ENCODE results near the gene PKN2. TPM values are rescaled to one million over a fixed set of nuclear protein-coding genes. Genes with fewer than 3 reads are reported as not detected.

The PKN2 gene
- total and polyA plus RNA-seq, 2 of the 8 experiments (the other 6 are each of a cell fraction or from before 2014, with no cell fraction given) = 7.8 to 32.0 TPM

DNA sequence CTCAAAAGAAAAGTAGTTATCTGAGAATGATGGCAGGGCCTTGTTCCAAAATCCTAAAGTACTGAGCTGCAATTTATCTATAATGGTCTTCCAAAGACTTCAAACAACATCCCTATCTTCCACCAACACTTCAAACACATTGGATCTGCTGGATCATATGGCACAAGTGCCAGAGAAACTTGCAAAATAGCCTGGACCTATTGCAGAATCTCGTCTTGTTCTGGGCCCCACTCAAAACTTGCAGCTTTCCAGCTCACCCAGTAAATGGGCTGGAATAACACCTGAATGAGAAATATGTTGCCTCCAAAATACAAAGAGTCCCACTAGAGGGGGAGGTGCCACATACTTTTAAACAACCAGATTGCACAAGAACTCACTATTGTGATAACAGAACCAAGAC is 44.0 kb upstream of the PKN2 start:
- Histone ChIP-seq H4K5ac (ENCODE audit: insufficient read length, low read depth, low read length) (no peak overlapping the region), H4K91ac (replicated peaks; ENCODE audit: insufficient read length, low read length) (no peak overlapping the region), H2BK15ac (ENCODE audit: low read length) (no peak overlapping the region), H3K23me2 (ENCODE audit: low read depth, low read length) (no peaks in the 10 kb centered on the region), H3K4ac (replicated peaks; ENCODE audit: insufficient read length, low read depth, low read length) (no peak overlapping the region), H3K27me3 (replicated peaks in 1 of 4; ENCODE audit: control insufficient read depth in 3 of 4, extremely low read depth in 1 of 4, insufficient read depth in 3 of 4, low read length in 3 of 4) (no peaks in the 10 kb centered on the region), H3K9me3 (ENCODE audit: insufficient read depth in 2 of 2, low read depth in 1 of 2, low read length in 1 of 2) (0 out of 4 replicates have a peak, but pooled peaks cover 0 to 3% of the 10 kb centered on the region in 2 experiments), H2BK20ac (ENCODE audit: low read length) (no peak overlapping the region), H3K4me3 (ENCODE audit: extremely low read depth in 1 of 4, insufficient read depth in 2 of 4, low read depth in 3 of 4, low read length in 4 of 4) (no peak overlapping the region), H4K8ac (ENCODE audit: extremely low read depth, insufficient read depth, low read length) (no peak overlapping the region), H3K23ac (ENCODE audit: insufficient read length) (no peak overlapping the region), H3K36me3 (ENCODE audit: control insufficient read depth in 2 of 4, insufficient read depth in 4 of 4, low read length in 3 of 4) (no peaks in the 10 kb centered on the region), H2BK5ac (ENCODE audit: low read depth, low read length) (no peak overlapping the region), H3K4me2 (ENCODE audit: insufficient read depth in 1 of 2, low read depth in 2 of 2, low read length in 2 of 2) (no peak overlapping the region), H2AFZ (ENCODE audit: low read length) (no peak overlapping the region), H3K79me2 (ENCODE audit: control insufficient read depth in 1 of 2, insufficient read depth in 2 of 2, low read length in 2 of 2) (no peaks in the 10 kb centered on the region), H3K56ac (replicated peaks; ENCODE audit: insufficient read length, low read depth, low read length) (no peak overlapping the region), H3K18ac (ENCODE audit: extremely low read depth, low read length) (no peak overlapping the region), H3K4me1 (replicated peaks in 1 of 4; ENCODE audit: control insufficient read depth in 3 of 4, insufficient read depth in 4 of 4, low read length in 3 of 4) (no peaks in the 10 kb centered on the region), H3K14ac (ENCODE audit: insufficient read length) (no peak overlapping the region), H2BK120ac (replicated peaks; ENCODE audit: low read depth, low read length) (no peak overlapping the region), H3K9ac (replicated peaks in 1 of 4; ENCODE audit: extremely low read depth in 1 of 4, low read depth in 3 of 4, low read length in 3 of 4) (no peak overlapping the region), H2AK5ac (ENCODE audit: low read depth, low read length) (no peak overlapping the region), H4K20me1 (replicated peaks in 1 of 2; ENCODE audit: control insufficient read depth in 1 of 2, insufficient read depth in 2 of 2, low read length in 2 of 2) (no peaks in the 10 kb centered on the region), H3K79me1 (ENCODE audit: low read depth, low read length) (no peaks in the 10 kb centered on the region), H2BK12ac (ENCODE audit: low read depth, low read length) (no peak overlapping the region), H3K27ac (ENCODE audit: low read depth, low read length) (no peak overlapping the region)
- ChIA-PET POLR2A (ENCODE audit: partially characterized antibody) (no interaction called here), CTCF (ENCODE audit: partially characterized antibody) (interaction anchor here (1.6 kb wide), 1 partner anchor 15 kb away, joined by 4 read pairs; no protein-coding TSS in a partner anchor)
- WGBS, 2 experiments (ENCODE audit: extremely low coverage in 1 of 2, insufficient coverage in 1 of 2, insufficient read length in 1 of 2, insufficient replicate concordance in 2 of 2, low coverage in 1 of 2, low lambda C conversion rate in 2 of 2, missing lambda C conversion rate in 1 of 2) = 81% methylated on average over 1 of the region's 1 CpG; no CpG with 5 or more reads in 1 of the 2 experiments
- FAIRE-seq (no peak), DNase-seq (ENCODE audit: low read depth in 1 of 2, low spot score in 2 of 2) (no peak)
- TF ChIP-seq MAFK (IDR thresholded peaks at IDR 0.05; ENCODE audit: low read depth, low read length) (no peak), RXRA (IDR thresholded peaks at IDR 0.05; ENCODE audit: insufficient read depth, low read depth, low read length) (no peak), SAP30 (IDR thresholded peaks at IDR 0.05; ENCODE audit: insufficient read depth, insufficient replicate concordance, low read length) (no peak), CBX8 (IDR thresholded peaks at IDR 0.05; ENCODE audit: borderline replicate concordance, low read depth, low read length) (no peak), BRCA1 (IDR thresholded peaks at IDR 0.05; ENCODE audit: low read depth, low read length) (no peak), TCF12 (IDR thresholded peaks at IDR 0.05; ENCODE audit: low read depth, low read length) (no peak), TEAD4 (IDR thresholded peaks at IDR 0.05; ENCODE audit: low read depth, low read length) (no peak), KDM1A (IDR thresholded peaks at IDR 0.05; ENCODE audit: borderline replicate concordance, low read length) (no peak), CHD2 (IDR thresholded peaks at IDR 0.05; ENCODE audit: low read length) (no peak), SUZ12 (IDR thresholded peaks at IDR 0.05; ENCODE audit: low read length) (no peak)
- TF ChIP-seq, protein P1, sequence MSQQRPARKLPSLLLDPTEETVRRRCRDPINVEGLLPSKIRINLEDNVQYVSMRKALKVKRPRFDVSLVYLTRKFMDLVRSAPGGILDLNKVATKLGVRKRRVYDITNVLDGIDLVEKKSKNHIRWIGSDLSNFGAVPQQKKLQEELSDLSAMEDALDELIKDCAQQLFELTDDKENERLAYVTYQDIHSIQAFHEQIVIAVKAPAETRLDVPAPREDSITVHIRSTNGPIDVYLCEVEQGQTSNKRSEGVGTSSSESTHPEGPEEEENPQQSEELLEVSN (IDR thresholded peaks at IDR 0.05) = no peak
- TF ChIP-seq, protein P2, sequence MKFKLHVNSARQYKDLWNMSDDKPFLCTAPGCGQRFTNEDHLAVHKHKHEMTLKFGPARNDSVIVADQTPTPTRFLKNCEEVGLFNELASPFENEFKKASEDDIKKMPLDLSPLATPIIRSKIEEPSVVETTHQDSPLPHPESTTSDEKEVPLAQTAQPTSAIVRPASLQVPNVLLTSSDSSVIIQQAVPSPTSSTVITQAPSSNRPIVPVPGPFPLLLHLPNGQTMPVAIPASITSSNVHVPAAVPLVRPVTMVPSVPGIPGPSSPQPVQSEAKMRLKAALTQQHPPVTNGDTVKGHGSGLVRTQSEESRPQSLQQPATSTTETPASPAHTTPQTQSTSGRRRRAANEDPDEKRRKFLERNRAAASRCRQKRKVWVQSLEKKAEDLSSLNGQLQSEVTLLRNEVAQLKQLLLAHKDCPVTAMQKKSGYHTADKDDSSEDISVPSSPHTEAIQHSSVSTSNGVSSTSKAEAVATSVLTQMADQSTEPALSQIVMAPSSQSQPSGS (IDR thresholded peaks at IDR 0.05; ENCODE audit: low read length) = no peak

Measured in H1 (cell line).